Right lobe of liver (tissue), 4 donors: ENCODE results near the gene SPINK1.

ENCODE experiments used
- POLR2A ChIP-seq: fragments of 450-650 bp; IDR thresholded peaks from one replicate; pipeline ENCODE4 v1.6.1; 2017; ENCODE audit warnings: antibody characterized with exemption, mild to moderate bottlenecking
- TF ChIP-seq, protein P1 (sequence below), 4 donors: fragments of 200-600 bp in 3 of 4; fragments of 450-650 bp in 1 of 4; IDR thresholded peaks; one replicate each; pipeline versions ENCODE4 v1.5.1 to v1.8.0; 2016 to 2022; ENCODE audit warnings: antibody characterized with exemption in 4 of 4, mild to moderate bottlenecking in 2 of 4
- donor health status: DM: no; HTN: no; CAD: no.
- donor health status: DM: no; HTN: no; CAD: no.
- donor health status: DM: no; HTN: yes; CAD: no.

DNA sequence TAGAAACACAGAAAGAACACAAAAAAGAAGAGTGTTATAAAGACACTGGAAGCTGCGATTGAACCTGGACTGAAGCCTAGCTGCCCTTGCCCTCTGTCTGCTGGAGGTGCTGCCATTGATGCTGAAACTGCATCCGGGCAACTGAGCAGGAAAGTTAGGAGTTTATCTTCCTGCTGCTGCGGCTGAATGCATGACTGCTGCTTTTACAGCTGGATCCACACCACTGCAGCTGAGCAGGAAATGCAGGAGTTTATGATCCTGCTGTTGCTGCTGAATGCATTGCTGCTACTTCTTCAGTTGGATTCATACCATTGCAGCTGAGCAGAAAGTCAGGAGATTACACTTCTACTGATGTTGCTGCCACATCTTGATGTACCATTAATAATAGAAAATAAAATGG, 27.1 kb downstream of the SPINK1 start:
- TF ChIP-seq, protein P1, sequence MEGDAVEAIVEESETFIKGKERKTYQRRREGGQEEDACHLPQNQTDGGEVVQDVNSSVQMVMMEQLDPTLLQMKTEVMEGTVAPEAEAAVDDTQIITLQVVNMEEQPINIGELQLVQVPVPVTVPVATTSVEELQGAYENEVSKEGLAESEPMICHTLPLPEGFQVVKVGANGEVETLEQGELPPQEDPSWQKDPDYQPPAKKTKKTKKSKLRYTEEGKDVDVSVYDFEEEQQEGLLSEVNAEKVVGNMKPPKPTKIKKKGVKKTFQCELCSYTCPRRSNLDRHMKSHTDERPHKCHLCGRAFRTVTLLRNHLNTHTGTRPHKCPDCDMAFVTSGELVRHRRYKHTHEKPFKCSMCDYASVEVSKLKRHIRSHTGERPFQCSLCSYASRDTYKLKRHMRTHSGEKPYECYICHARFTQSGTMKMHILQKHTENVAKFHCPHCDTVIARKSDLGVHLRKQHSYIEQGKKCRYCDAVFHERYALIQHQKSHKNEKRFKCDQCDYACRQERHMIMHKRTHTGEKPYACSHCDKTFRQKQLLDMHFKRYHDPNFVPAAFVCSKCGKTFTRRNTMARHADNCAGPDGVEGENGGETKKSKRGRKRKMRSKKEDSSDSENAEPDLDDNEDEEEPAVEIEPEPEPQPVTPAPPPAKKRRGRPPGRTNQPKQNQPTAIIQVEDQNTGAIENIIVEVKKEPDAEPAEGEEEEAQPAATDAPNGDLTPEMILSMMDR (IDR thresholded peaks at IDR 0.05): no peak
- TF ChIP-seq POLR2A: no peak
